H1 (cell line): ENCODE results near the gene HDAC9. TPM values are rescaled to one million over a fixed set of nuclear protein-coding genes. Genes with fewer than 3 reads are reported as not detected.

ENCODE experiments used
- CTCF ChIA-PET: fragments of 300-600 bp; sonication (Branson Sonifier 250); formaldehyde crosslinking; loops from one replicate; lab custom pipeline; 2021; ENCODE audit not compliant: partially characterized antibody; lab: Charles Lee
- POLR2A ChIA-PET: fragments of 300-600 bp; sonication (Branson Sonifier 250); formaldehyde crosslinking; loops from one replicate; lab custom pipeline; 2021; ENCODE audit warnings: inconsistent platforms; ENCODE audit not compliant: partially characterized antibody; lab: Charles Lee
- DNase-seq, 2 experiments: peaks; one replicate each; pipeline versions ENCODE4 v3.0.0 to v3.0.0-alpha.2; 2010 to 2022; ENCODE audit warnings: low spot score in 2 of 2, low read depth in 1 of 2, mixed read lengths in 1 of 2
- FAIRE-seq: peaks from 2 replicates; lab custom pipeline; 2011; peaks lifted over from hg19 to GRCh38; lab: Jason Lieb, UNC
- H2AFZ ChIP-seq: 2 replicates; pipeline ENCODE4 v1.8.1; 2012; ENCODE audit warnings: low read length, inconsistent platforms
- H2AK5ac ChIP-seq: 2 replicates; pipeline ENCODE4 v1.6.1; 2013; ENCODE audit warnings: low read depth, low read length
- H2BK120ac ChIP-seq: replicated peaks from 2 replicates; pipeline ENCODE3; 2013; ENCODE audit warnings: low read depth, low read length, inconsistent platforms
- H2BK12ac ChIP-seq: 2 replicates; pipeline ENCODE4 v1.6.1; 2013; ENCODE audit warnings: low read depth, low read length
- H2BK15ac ChIP-seq: 2 replicates; pipeline ENCODE4 v1.6.1; 2013; ENCODE audit warnings: low read length
- H2BK20ac ChIP-seq: 2 replicates; pipeline ENCODE4 v1.6.1; 2013; ENCODE audit warnings: low read length
- H2BK5ac ChIP-seq: 2 replicates; pipeline ENCODE4 v1.6.1; 2013; ENCODE audit warnings: low read depth, low read length
- H3K14ac ChIP-seq: 2 replicates; pipeline ENCODE4 v1.6.1; 2013; ENCODE audit warnings: inconsistent platforms; ENCODE audit not compliant: insufficient read length
- H3K18ac ChIP-seq: 2 replicates; pipeline ENCODE4 v1.6.1; 2013; ENCODE audit warnings: low read length; ENCODE audit errors: extremely low read depth
- H3K23ac ChIP-seq: 2 replicates; pipeline ENCODE4 v1.6.1; 2013; ENCODE audit warnings: inconsistent platforms; ENCODE audit not compliant: insufficient read length
- H3K23me2 ChIP-seq: 2 replicates; pipeline ENCODE4 v1.6.1; 2013; ENCODE audit warnings: low read depth, low read length
- H3K27ac ChIP-seq: 2 replicates; pipeline ENCODE4 v1.6.1; 2011; ENCODE audit warnings: low read depth, low read length, inconsistent platforms
- H3K27me3 ChIP-seq, 4 experiments: replicated peaks in 1 of 4; 1 replicate in 1 of 4; 2 replicates in 3 of 4; pipeline versions ENCODE4 v1.6.1 to v1.8.1; 2011 to 2013; ENCODE audit warnings: low read length in 3 of 4, mild to moderate bottlenecking in 3 of 4, inconsistent platforms in 2 of 4, mixed read lengths in 2 of 4, moderate library complexity in 1 of 4; ENCODE audit not compliant: control insufficient read depth in 3 of 4, insufficient read depth in 3 of 4; ENCODE audit errors: extremely low read depth in 1 of 4
- H3K36me3 ChIP-seq, 4 experiments: 2 replicates each; pipeline versions ENCODE4 v1.6.1 to v1.8.1; 2011 to 2013; ENCODE audit warnings: mild to moderate bottlenecking in 4 of 4, low read length in 3 of 4, moderate library complexity in 2 of 4, control low read depth in 1 of 4, inconsistent platforms in 1 of 4; ENCODE audit not compliant: insufficient read depth in 4 of 4, control insufficient read depth in 2 of 4
- H3K4ac ChIP-seq: replicated peaks from 2 replicates; pipeline ENCODE3; 2013; ENCODE audit warnings: low read length, low read depth, mixed read lengths, inconsistent platforms; ENCODE audit not compliant: insufficient read length
- H3K4me1 ChIP-seq, 4 experiments: replicated peaks in 1 of 4; 1 replicate in 1 of 4; 2 replicates in 3 of 4; pipeline versions ENCODE4 v1.6.1 to v1.8.1; 2011 to 2013; ENCODE audit warnings: low read length in 3 of 4, inconsistent platforms in 2 of 4, mixed read lengths in 1 of 4; ENCODE audit not compliant: insufficient read depth in 4 of 4, control insufficient read depth in 3 of 4
- H3K4me2 ChIP-seq, 2 experiments: 2 replicates each; pipeline versions ENCODE4 v1.6.1 to v1.8.1; 2011 to 2013; ENCODE audit warnings: low read depth in 2 of 2, low read length in 2 of 2, control low read depth in 1 of 2, inconsistent platforms in 1 of 2, mild to moderate bottlenecking in 1 of 2; ENCODE audit not compliant: insufficient read depth in 1 of 2
- H3K4me3 ChIP-seq, 4 experiments: fragments of 200-600, 300-600 bp in 1 of 4; sonication (generic), shearing (Covaris generic), sonication (Bioruptor Twin) in 1 of 4; 2 replicates each; pipeline versions ENCODE4 v1.5.1 to v1.8.1; 2011 to 2016; ENCODE audit warnings: low read length in 4 of 4, low read depth in 3 of 4, control low read depth in 2 of 4, inconsistent platforms in 2 of 4, mild to moderate bottlenecking in 2 of 4, mixed read lengths in 1 of 4, moderate library complexity in 1 of 4; ENCODE audit not compliant: insufficient read depth in 2 of 4; ENCODE audit errors: extremely low read depth in 1 of 4
- H3K56ac ChIP-seq: replicated peaks from 2 replicates; pipeline ENCODE3; 2013; ENCODE audit warnings: low read depth, mild to moderate bottlenecking, mixed read lengths, low read length, inconsistent platforms; ENCODE audit not compliant: insufficient read length
- H3K79me1 ChIP-seq: 2 replicates; pipeline ENCODE4 v1.6.1; 2013; ENCODE audit warnings: low read depth, low read length, control low read depth
- H3K79me2 ChIP-seq, 2 experiments: 2 replicates each; pipeline versions ENCODE4 v1.6.1 to v1.8.1; 2012 to 2013; ENCODE audit warnings: low read length in 2 of 2, mild to moderate bottlenecking in 2 of 2, inconsistent platforms in 1 of 2; ENCODE audit not compliant: insufficient read depth in 2 of 2, control insufficient read depth in 1 of 2
- H3K9ac ChIP-seq, 4 experiments: replicated peaks in 1 of 4; 1 replicate in 1 of 4; 2 replicates in 3 of 4; pipeline versions ENCODE4 v1.6.1 to v1.8.1; 2011 to 2013; ENCODE audit warnings: low read depth in 3 of 4, low read length in 3 of 4, control low read depth in 2 of 4, mild to moderate bottlenecking in 2 of 4, moderate library complexity in 2 of 4, inconsistent platforms in 1 of 4; ENCODE audit errors: extremely low read depth in 1 of 4
- H3K9me3 ChIP-seq, 2 experiments: 2 replicates each; pipeline versions ENCODE4 v1.6.1 to v1.8.1; 2012 to 2013; ENCODE audit warnings: mild to moderate bottlenecking in 2 of 2, moderate library complexity in 2 of 2, control low read depth in 1 of 2, inconsistent platforms in 1 of 2, low read depth in 1 of 2, low read length in 1 of 2, mixed read lengths in 1 of 2; ENCODE audit not compliant: insufficient read depth in 2 of 2
- H4K20me1 ChIP-seq, 2 experiments: replicated peaks in 1 of 2; 2 replicates each; pipeline versions ENCODE3 to v1.8.1; 2011 to 2013; ENCODE audit warnings: inconsistent platforms in 2 of 2, low read length in 2 of 2, mild to moderate bottlenecking in 1 of 2; ENCODE audit not compliant: insufficient read depth in 2 of 2, control insufficient read depth in 1 of 2
- H4K5ac ChIP-seq: 2 replicates; pipeline ENCODE4 v1.6.1; 2013; ENCODE audit warnings: low read length, low read depth, mixed read lengths, inconsistent platforms; ENCODE audit not compliant: insufficient read length
- H4K8ac ChIP-seq: 2 replicates; pipeline ENCODE4 v1.8.0; 2013; ENCODE audit warnings: mild to moderate bottlenecking, moderate library complexity, low read length, inconsistent platforms; ENCODE audit not compliant: insufficient read depth; ENCODE audit errors: extremely low read depth
- H4K91ac ChIP-seq: replicated peaks from 2 replicates; pipeline ENCODE3; 2013; ENCODE audit warnings: low read length, mixed read lengths, inconsistent platforms; ENCODE audit not compliant: insufficient read length
- CBX8 ChIP-seq: fragments of 300-800, 300-1000 bp; sonication (generic); IDR thresholded peaks from 2 replicates; pipeline ENCODE4 v1.7.1; 2016; ENCODE audit warnings: low read depth, low read length, borderline replicate concordance
- SIN3A ChIP-seq, 2 experiments: IDR thresholded peaks in 1 of 2; conservative IDR thresholded peaks in 1 of 2; 2 replicates each; pipeline ENCODE4 v1.6.1; 2011 to 2012; ENCODE audit warnings: low read length in 2 of 2, improper control_type of control experiment in 1 of 2, low read depth in 1 of 2, mild to moderate bottlenecking in 1 of 2
- ZNF274 ChIP-seq: IDR thresholded peaks from 2 replicates; pipeline ENCODE4 v1.7.0; 2012; ENCODE audit warnings: low read length, borderline replicate concordance; ENCODE audit errors: extremely low read depth
- WGBS, 2 experiments: shearing (Covaris generic) in 1 of 2; methylation state at CpG; one replicate each; pipeline versions ENCODE4 v1.1.6 to v1.1.7; 2013 to 2015; ENCODE audit warnings: low lambda C conversion rate in 2 of 2, mixed read lengths in 2 of 2, inconsistent platforms in 1 of 2, low coverage in 1 of 2, missing lambda C conversion rate in 1 of 2; ENCODE audit not compliant: insufficient replicate concordance in 2 of 2, insufficient coverage in 1 of 2, insufficient read length in 1 of 2; ENCODE audit errors: extremely low coverage in 1 of 2, missing lambda C conversion rate in 1 of 2; 5-methylcytosine and 5-hydroxymethylcytosine counted together
- polyA plus RNA-seq, 7 experiments: library from polyadenylated mRNA; depleted of rRNA in 3 of 7; stranded (reverse) in 5 of 7; unstranded in 2 of 7; fragments of >200 nt in 5 of 7; fragments of 200-250 nt in 2 of 7; gene quantifications; 1 replicate in 5 of 7; 2 replicates in 1 of 7; 4 replicates in 1 of 7; pipeline versions ENCODE4 v1.2.1 to v1.2.3, GENCODE V29; 2011 to 2013; ENCODE audit warnings: missing spikeins in 2 of 7, mixed read lengths in 2 of 7
- total RNA-seq: library from RNA; stranded (reverse); fragmentation: NEBNext Ultra II Directional; extraction: Animal tissue kit (Norgen Biotek cat#: 25700); gene quantifications from 2 replicates; pipeline ENCODE4 v1.2.1, GENCODE V29; 2021

HDAC9 gene
- total and polyA plus RNA-seq, 2 of the 8 experiments (the other 6 are each of a cell fraction or from before 2014, with no cell fraction given): 9.5 to 13.1 TPM

DNA sequence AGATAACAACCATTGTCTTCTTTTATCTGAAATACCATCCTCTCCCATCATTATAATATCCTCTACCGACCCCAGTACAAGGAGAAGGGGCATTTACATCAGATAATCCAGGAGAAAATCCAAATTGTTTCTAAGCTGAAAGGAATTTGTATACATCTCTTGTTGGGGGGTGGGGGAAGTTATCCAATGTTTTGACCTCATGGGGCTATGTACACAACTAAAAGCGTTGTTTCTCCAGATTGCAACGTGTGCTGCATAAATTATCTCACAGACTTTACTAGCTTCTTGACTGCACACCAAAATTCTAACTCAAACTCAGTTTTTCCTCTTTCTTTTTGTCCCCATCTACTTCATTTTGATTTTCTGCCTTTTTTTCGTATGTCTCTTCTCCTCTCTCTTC, 465.2 kb downstream of the HDAC9 start:
- H3K79me2 ChIP-seq: no peaks in the 10 kb centered on the region
- no peak overlapping the region for H2BK20ac ChIP-seq
- no peak overlapping the region for H3K9ac ChIP-seq
- H2BK12ac ChIP-seq: no peak overlapping the region
- FAIRE-seq (no peak), DNase-seq (no peak)
- no peak overlapping the region for H2BK120ac ChIP-seq
- H3K27me3 ChIP-seq: no peaks in the 10 kb centered on the region
- no peaks in the 10 kb centered on the region for H3K79me1 ChIP-seq
- H2BK5ac ChIP-seq: no peak overlapping the region
- no peak overlapping the region for H3K4ac ChIP-seq
- H4K5ac ChIP-seq: no peak overlapping the region
- H3K23me2 ChIP-seq: no peaks in the 10 kb centered on the region
- WGBS, 2 experiments: 83% methylated on average over 4 of the region's 4 CpGs; no CpG with 5 or more reads in 1 of the 2 experiments
- H3K4me2 ChIP-seq: no peak overlapping the region
- CTCF ChIA-PET: no interaction called here
- H3K56ac ChIP-seq: no peak overlapping the region
- no peak overlapping the region for H4K91ac ChIP-seq
- H2BK15ac ChIP-seq: no peak overlapping the region
- H4K20me1 ChIP-seq: no peaks in the 10 kb centered on the region
- no peak overlapping the region for H3K4me3 ChIP-seq
- H2AK5ac ChIP-seq: no peak overlapping the region
- no peak overlapping the region for H3K18ac ChIP-seq
- no peaks in the 10 kb centered on the region for H3K9me3 ChIP-seq
- POLR2A ChIA-PET: no interaction called here
- H4K8ac ChIP-seq: no peak overlapping the region
- no peak overlapping the region for H3K27ac ChIP-seq
- no peak overlapping the region for H3K23ac ChIP-seq
- no peak overlapping the region for H3K14ac ChIP-seq
- H2AFZ ChIP-seq: no peak overlapping the region
- H3K36me3 ChIP-seq: no peaks in the 10 kb centered on the region
- no peaks in the 10 kb centered on the region for H3K4me1 ChIP-seq
- TF ChIP-seq ZNF274 (no peak), SIN3A (conservative IDR thresholded peaks at IDR 0.05 in 1 of 2, IDR thresholded peaks at IDR 0.05 in 1 of 2; ENCODE audit: low read depth in 1 of 2, low read length in 2 of 2) (no peak), CBX8 (no peak)
